KMS-11 (cell line): ENCODE data around the gene CRACDL.

Experiments
- H2AFZ ChIP-seq: fragments of 200-600 bp; sonication (generic); 2 replicates; pipeline ENCODE4 v1.6.1; 2016; ENCODE audit warnings: antibody characterized with exemption, mixed run types, low read depth
- H3K27ac ChIP-seq: fragments of 200-600 bp; sonication (generic); 2 replicates; pipeline ENCODE4 v1.6.1; 2016; ENCODE audit warnings: mild to moderate bottlenecking, mixed run types
- H3K27me3 ChIP-seq: fragments of 200-600 bp; sonication (generic); 2 replicates; pipeline ENCODE4 v1.6.1; 2017; ENCODE audit warnings: mild to moderate bottlenecking, low read depth, mixed run types, moderate library complexity; ENCODE audit not compliant: insufficient read depth
- H3K36me3 ChIP-seq: fragments of 200-600 bp; sonication (generic); 2 replicates; pipeline ENCODE4 v1.6.1; 2017; ENCODE audit warnings: mild to moderate bottlenecking, mixed run types; ENCODE audit not compliant: insufficient read depth
- H3K4me1 ChIP-seq: fragments of 200-600 bp; sonication (generic); 2 replicates; pipeline ENCODE4 v1.6.1; 2016; ENCODE audit warnings: mild to moderate bottlenecking, low read depth, mixed run types; ENCODE audit not compliant: poor library complexity, severe bottlenecking
- H3K4me2 ChIP-seq: fragments of 200-600 bp; sonication (generic); 2 replicates; pipeline ENCODE4 v1.7.0; 2016; ENCODE audit warnings: mild to moderate bottlenecking, mixed run types
- H3K4me3 ChIP-seq: fragments of 200-600 bp; sonication (generic); IDR thresholded peaks from 2 replicates; pipeline ENCODE4 v1.6.1; 2017; ENCODE audit warnings: low read depth, low read length, mixed read lengths; ENCODE audit not compliant: insufficient read depth
- H3K79me2 ChIP-seq: fragments of 200-600 bp; sonication (generic); 2 replicates; pipeline ENCODE4 v1.6.1; 2016; ENCODE audit warnings: low read depth, mixed run types; ENCODE audit not compliant: insufficient read depth
- H3K9ac ChIP-seq: fragments of 200-600 bp; sonication (generic); 2 replicates; pipeline ENCODE4 v1.6.1; 2016; ENCODE audit warnings: mild to moderate bottlenecking, mixed run types
- H4K20me1 ChIP-seq: fragments of 200-600 bp; sonication (generic); 2 replicates; pipeline ENCODE4 v1.6.1; 2016; ENCODE audit warnings: mild to moderate bottlenecking, mixed run types; ENCODE audit not compliant: insufficient read depth
- TF ChIP-seq, protein P1 (sequence below): fragments of 200-600 bp; sonication (generic); conservative IDR thresholded peaks from 2 replicates; pipeline ENCODE4 v1.6.1; 2017; ENCODE audit warnings: low read depth, mild to moderate bottlenecking, antibody characterized with exemption, low read length, moderate library complexity, mixed read lengths

The CRACDL gene

GRCh38 chr2:98803405-98804264 is 132.4 kb downstream of the CRACDL start:
- no peaks in the 10 kb centered on the region for H3K36me3 ChIP-seq
- H3K4me2 ChIP-seq = no peak overlapping the region
- H3K9ac ChIP-seq = no peak overlapping the region
- H4K20me1 ChIP-seq = no peaks in the 10 kb centered on the region
- no peaks in the 10 kb centered on the region for H3K4me1 ChIP-seq
- H3K4me3 ChIP-seq = no peak overlapping the region
- TF ChIP-seq, protein P1, sequence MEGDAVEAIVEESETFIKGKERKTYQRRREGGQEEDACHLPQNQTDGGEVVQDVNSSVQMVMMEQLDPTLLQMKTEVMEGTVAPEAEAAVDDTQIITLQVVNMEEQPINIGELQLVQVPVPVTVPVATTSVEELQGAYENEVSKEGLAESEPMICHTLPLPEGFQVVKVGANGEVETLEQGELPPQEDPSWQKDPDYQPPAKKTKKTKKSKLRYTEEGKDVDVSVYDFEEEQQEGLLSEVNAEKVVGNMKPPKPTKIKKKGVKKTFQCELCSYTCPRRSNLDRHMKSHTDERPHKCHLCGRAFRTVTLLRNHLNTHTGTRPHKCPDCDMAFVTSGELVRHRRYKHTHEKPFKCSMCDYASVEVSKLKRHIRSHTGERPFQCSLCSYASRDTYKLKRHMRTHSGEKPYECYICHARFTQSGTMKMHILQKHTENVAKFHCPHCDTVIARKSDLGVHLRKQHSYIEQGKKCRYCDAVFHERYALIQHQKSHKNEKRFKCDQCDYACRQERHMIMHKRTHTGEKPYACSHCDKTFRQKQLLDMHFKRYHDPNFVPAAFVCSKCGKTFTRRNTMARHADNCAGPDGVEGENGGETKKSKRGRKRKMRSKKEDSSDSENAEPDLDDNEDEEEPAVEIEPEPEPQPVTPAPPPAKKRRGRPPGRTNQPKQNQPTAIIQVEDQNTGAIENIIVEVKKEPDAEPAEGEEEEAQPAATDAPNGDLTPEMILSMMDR = no peak
- no peaks in the 10 kb centered on the region for H3K27me3 ChIP-seq
- no peak overlapping the region for H3K27ac ChIP-seq
- H3K79me2 ChIP-seq = no peaks in the 10 kb centered on the region
- H2AFZ ChIP-seq = no peak overlapping the region

- no peaks in the 10 kb centered on the region for H3K79me2 ChIP-seq
- no peaks in the 10 kb centered on the region for H3K27me3 ChIP-seq
- no peak overlapping the region for H3K4me3 ChIP-seq
- TF ChIP-seq, protein P1 = no peak
- no peak overlapping the region for H3K9ac ChIP-seq
- no peaks in the 10 kb centered on the region for H3K4me1 ChIP-seq
- no peak overlapping the region for H3K27ac ChIP-seq
- H4K20me1 ChIP-seq = no peaks in the 10 kb centered on the region
- H3K4me2 ChIP-seq = no peak overlapping the region
- H3K36me3 ChIP-seq = no peaks in the 10 kb centered on the region
- no peak overlapping the region for H2AFZ ChIP-seq
Observed at GRCh38 chr2:98802344-98802743, 133.7 kb downstream of the CRACDL start.

DNA sequence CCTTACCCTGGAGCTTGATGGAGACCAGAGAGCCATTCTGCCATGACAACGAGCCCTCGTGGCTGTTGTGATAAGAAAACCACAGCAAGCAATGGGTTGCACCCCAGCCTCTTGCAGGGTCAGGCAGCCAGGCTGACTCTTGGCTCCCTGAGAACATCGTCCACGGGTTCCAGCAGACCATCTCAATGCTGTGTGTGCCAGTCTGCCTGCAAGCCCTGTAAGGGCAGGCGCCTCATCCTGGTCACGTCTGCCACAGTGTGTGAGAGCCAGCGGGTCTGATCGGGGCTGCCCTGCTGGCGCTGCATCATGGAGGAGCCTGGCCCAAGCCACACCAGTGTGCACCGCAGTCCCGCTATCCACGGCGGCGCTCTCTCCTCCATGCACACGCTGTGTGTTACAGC is 134.1 kb downstream of the CRACDL start:
- no peak overlapping the region for H3K4me2 ChIP-seq
- no peak overlapping the region for H3K4me3 ChIP-seq
- TF ChIP-seq, protein P1 = no peak
- no peaks in the 10 kb centered on the region for H4K20me1 ChIP-seq
- H3K27me3 ChIP-seq = no peaks in the 10 kb centered on the region
- no peaks in the 10 kb centered on the region for H3K4me1 ChIP-seq
- H3K36me3 ChIP-seq = no peaks in the 10 kb centered on the region
- H3K9ac ChIP-seq = no peak overlapping the region
- no peaks in the 10 kb centered on the region for H3K79me2 ChIP-seq
- H2AFZ ChIP-seq = no peak overlapping the region
- H3K27ac ChIP-seq = no peak overlapping the region

GRCh38 chr2:98801286-98801685 is 134.7 kb downstream of the CRACDL start:
- TF ChIP-seq, protein P1 = no peak
- H3K4me1 ChIP-seq = no peaks in the 10 kb centered on the region
- no peak overlapping the region for H3K4me2 ChIP-seq
- no peaks in the 10 kb centered on the region for H3K27me3 ChIP-seq
- no peaks in the 10 kb centered on the region for H4K20me1 ChIP-seq
- H2AFZ ChIP-seq = no peak overlapping the region
- no peaks in the 10 kb centered on the region for H3K79me2 ChIP-seq
- no peak overlapping the region for H3K27ac ChIP-seq
- no peaks in the 10 kb centered on the region for H3K36me3 ChIP-seq
- H3K9ac ChIP-seq = no peak overlapping the region
- no peak overlapping the region for H3K4me3 ChIP-seq
